Measurements from ENCODE around the gene ZNFX1.

DNA sequence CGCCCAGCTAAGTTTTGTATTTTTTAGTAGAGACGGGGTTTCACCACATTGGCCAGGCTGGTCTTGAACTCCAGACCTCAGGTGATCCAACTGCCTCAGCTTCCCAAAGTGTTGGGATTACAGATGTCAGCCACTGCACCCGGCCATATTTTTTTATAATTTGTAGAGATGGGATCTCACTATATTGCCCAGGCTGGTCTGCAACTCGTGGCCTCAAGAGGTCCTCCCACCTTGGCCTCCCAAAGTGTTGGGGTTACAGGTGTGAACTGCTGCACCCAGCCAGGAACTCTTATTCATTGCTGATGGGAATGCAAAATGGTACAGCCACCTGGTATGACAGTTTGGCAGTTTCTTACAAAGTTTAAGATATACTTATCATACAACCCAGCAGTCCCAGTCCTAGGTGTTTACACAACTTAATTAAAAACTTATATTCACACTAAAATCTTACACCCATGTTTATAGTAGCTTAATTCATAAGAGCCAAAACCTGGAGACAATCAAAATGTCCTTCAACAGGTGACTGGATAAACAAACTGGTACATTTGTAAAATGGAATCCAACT, 78.0 kb downstream of the ZNFX1 start:
- TF ChIP-seq, protein P1, sequence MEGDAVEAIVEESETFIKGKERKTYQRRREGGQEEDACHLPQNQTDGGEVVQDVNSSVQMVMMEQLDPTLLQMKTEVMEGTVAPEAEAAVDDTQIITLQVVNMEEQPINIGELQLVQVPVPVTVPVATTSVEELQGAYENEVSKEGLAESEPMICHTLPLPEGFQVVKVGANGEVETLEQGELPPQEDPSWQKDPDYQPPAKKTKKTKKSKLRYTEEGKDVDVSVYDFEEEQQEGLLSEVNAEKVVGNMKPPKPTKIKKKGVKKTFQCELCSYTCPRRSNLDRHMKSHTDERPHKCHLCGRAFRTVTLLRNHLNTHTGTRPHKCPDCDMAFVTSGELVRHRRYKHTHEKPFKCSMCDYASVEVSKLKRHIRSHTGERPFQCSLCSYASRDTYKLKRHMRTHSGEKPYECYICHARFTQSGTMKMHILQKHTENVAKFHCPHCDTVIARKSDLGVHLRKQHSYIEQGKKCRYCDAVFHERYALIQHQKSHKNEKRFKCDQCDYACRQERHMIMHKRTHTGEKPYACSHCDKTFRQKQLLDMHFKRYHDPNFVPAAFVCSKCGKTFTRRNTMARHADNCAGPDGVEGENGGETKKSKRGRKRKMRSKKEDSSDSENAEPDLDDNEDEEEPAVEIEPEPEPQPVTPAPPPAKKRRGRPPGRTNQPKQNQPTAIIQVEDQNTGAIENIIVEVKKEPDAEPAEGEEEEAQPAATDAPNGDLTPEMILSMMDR (IDR thresholded peaks at IDR 0.05; ENCODE audit: low read length), result no peak
- TF ChIP-seq EZH2 (optimal IDR thresholded peaks at IDR 0.05; ENCODE audit: low read depth, low read length) (no peak), EZH2phosphoT487 (IDR thresholded peaks at IDR 0.05; ENCODE audit: low read length) (no peak)
